OCI-LY7 (cell line): ENCODE data around the gene DNAJC28. TPM values are rescaled to one million over a fixed set of nuclear protein-coding genes. Genes with fewer than 3 reads are reported as not detected.

Source experiments
- Bru-seq: library from RNA; stranded (reverse); fragments of 400-500 nt; gene quantifications from one replicate; lab custom pipeline; 2021; lab: Mats Ljungman, UMichigan
- BruChase-seq, 2 experiments: library from RNA; stranded (reverse); fragments of 400-500 nt; gene quantifications; one replicate each; lab custom pipeline; 2021; lab: Mats Ljungman, UMichigan
- BruUV-seq: library from RNA; stranded (reverse); fragments of 400-500 nt; replicated peaks from 2 replicates; lab custom pipeline; 2021; lab: Mats Ljungman, UMichigan
- CTCF ChIA-PET: fragments of 300-600 bp; sonication (Branson Sonifier 250); formaldehyde crosslinking; loops from one replicate; lab custom pipeline; 2022; ENCODE audit warnings: antibody characterized with exemption; ENCODE audit not compliant: unreplicated experiment; lab: Charles Lee
- POLR2A ChIA-PET: fragments of 300-600 bp; sonication (Branson Sonifier 250); formaldehyde crosslinking; loops from one replicate; lab custom pipeline; 2022; ENCODE audit warnings: antibody characterized with exemption; lab: Charles Lee
- DNase-seq: peaks from one replicate; pipeline ENCODE4 v3.0.0-alpha.2; 2015; ENCODE audit warnings: low spot score
- H2AFZ ChIP-seq: fragments of 200-600 bp; sonication (generic), shearing (Covaris generic); 2 replicates; pipeline ENCODE4 v1.6.1; 2014; ENCODE audit warnings: mild to moderate bottlenecking, antibody characterized with exemption, low read length, moderate library complexity
- H3K27ac ChIP-seq: fragments of 200-600 bp; sonication (generic); 2 replicates; pipeline ENCODE4 v1.5.1; 2014; ENCODE audit warnings: mixed run types, low read depth, mild to moderate bottlenecking, moderate library complexity, low read length, inconsistent platforms; ENCODE audit not compliant: poor library complexity, severe bottlenecking
- H3K36me3 ChIP-seq: fragments of 200-600 bp; sonication (generic); 2 replicates; pipeline ENCODE4 v1.6.1; 2014; ENCODE audit warnings: mild to moderate bottlenecking, antibody characterized with exemption, low read length, moderate library complexity, mixed read lengths; ENCODE audit not compliant: insufficient read depth
- H3K4me1 ChIP-seq: fragments of 200-600 bp; sonication (generic); 2 replicates; pipeline ENCODE4 v1.5.1; 2014; ENCODE audit warnings: mild to moderate bottlenecking, low read length; ENCODE audit not compliant: insufficient read depth, poor library complexity, severe bottlenecking
- H3K4me2 ChIP-seq: fragments of 200-600 bp; sonication (generic); 2 replicates; pipeline ENCODE4 v1.6.1; 2014; ENCODE audit warnings: mild to moderate bottlenecking, low read length
- H3K4me3 ChIP-seq: fragments of 200-600 bp; sonication (generic); 2 replicates; pipeline ENCODE4 v1.5.1; 2014; ENCODE audit warnings: mild to moderate bottlenecking, low read depth, low read length; ENCODE audit not compliant: poor library complexity, severe bottlenecking
- H3K79me2 ChIP-seq: fragments of 200-600 bp; sonication (generic); 2 replicates; pipeline ENCODE4 v1.6.1; 2016; ENCODE audit warnings: low read depth, mild to moderate bottlenecking, low read length, moderate library complexity, mixed read lengths; ENCODE audit not compliant: insufficient read depth
- H3K9me2 ChIP-seq: fragments of 200-600 bp; sonication (generic); 2 replicates; pipeline ENCODE4 v1.6.1; 2016; ENCODE audit warnings: mild to moderate bottlenecking, low read length, mixed read lengths; ENCODE audit not compliant: insufficient read depth
- H3K9me3 ChIP-seq: fragments of 200-600 bp; sonication (generic); 2 replicates; pipeline ENCODE4 v1.6.1; 2014; ENCODE audit warnings: mild to moderate bottlenecking, mixed run types, low read length, mixed read lengths
- H4K20me1 ChIP-seq: fragments of 200-600 bp; sonication (generic); 2 replicates; pipeline ENCODE4 v1.6.1; 2014; ENCODE audit warnings: mild to moderate bottlenecking, antibody characterized with exemption, low read length, moderate library complexity, mixed read lengths; ENCODE audit not compliant: insufficient read depth
- EZH2phosphoT487 ChIP-seq: fragments of 200-600 bp; sonication (generic); IDR thresholded peaks from 2 replicates; pipeline ENCODE4 v1.6.1; 2018; ENCODE audit warnings: low read depth, borderline replicate concordance, mild to moderate bottlenecking, mixed run types, antibody characterized with exemption, low read length, moderate library complexity, mixed read lengths
- intact Hi-C: fragments of 100-400 bp; cut with micrococcal nuclease; formaldehyde crosslinking; loops from one replicate; pipeline ENCODE4 v1.10.0; 2022; ENCODE audit not compliant: unreplicated experiment
- long read RNA-seq: library from polyadenylated mRNA; stranded (forward); transcript quantifications from one replicate; pipeline ENCODE4 v2.0.0, GENCODE V29; 2022
- total RNA-seq, 2 experiments: library from RNA; depleted of rRNA in 1 of 2; stranded (reverse); fragments of >200 nt in 1 of 2; shearing (Covaris generic) in 1 of 2; gene quantifications; 2 replicates each; pipeline ENCODE4 v1.2.3, GENCODE V29; 2014 to 2022
- TF ChIP-seq, protein P1 (sequence below): fragments of 200-600 bp; sonication (generic); conservative IDR thresholded peaks from 2 replicates; pipeline ENCODE4 v1.5.1; 2014; ENCODE audit warnings: mild to moderate bottlenecking, antibody characterized with exemption, low read length, moderate library complexity, mixed read lengths

DNAJC28 gene, protein sequence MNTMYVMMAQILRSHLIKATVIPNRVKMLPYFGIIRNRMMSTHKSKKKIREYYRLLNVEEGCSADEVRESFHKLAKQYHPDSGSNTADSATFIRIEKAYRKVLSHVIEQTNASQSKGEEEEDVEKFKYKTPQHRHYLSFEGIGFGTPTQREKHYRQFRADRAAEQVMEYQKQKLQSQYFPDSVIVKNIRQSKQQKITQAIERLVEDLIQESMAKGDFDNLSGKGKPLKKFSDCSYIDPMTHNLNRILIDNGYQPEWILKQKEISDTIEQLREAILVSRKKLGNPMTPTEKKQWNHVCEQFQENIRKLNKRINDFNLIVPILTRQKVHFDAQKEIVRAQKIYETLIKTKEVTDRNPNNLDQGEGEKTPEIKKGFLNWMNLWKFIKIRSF
- 0.44 and 1.3 TPM in 2 replicates for total RNA-seq (2014; rRNA removed; shearing (Covaris generic))
- total RNA-seq (2022): 0.95 and 1.1 TPM in 2 replicates
- percentile 27 among the genes with signal in this experiment for Bru-seq, nascent RNA
- BruChase-seq, experiment 1, labeled RNA remaining after a 6-hour chase: percentile 37 among the genes with signal in this experiment
- percentile 38 among the genes with signal in this experiment for BruChase-seq, experiment 2, labeled RNA remaining after a 2-hour chase
- long read RNA-seq: 0 reads

DNA sequence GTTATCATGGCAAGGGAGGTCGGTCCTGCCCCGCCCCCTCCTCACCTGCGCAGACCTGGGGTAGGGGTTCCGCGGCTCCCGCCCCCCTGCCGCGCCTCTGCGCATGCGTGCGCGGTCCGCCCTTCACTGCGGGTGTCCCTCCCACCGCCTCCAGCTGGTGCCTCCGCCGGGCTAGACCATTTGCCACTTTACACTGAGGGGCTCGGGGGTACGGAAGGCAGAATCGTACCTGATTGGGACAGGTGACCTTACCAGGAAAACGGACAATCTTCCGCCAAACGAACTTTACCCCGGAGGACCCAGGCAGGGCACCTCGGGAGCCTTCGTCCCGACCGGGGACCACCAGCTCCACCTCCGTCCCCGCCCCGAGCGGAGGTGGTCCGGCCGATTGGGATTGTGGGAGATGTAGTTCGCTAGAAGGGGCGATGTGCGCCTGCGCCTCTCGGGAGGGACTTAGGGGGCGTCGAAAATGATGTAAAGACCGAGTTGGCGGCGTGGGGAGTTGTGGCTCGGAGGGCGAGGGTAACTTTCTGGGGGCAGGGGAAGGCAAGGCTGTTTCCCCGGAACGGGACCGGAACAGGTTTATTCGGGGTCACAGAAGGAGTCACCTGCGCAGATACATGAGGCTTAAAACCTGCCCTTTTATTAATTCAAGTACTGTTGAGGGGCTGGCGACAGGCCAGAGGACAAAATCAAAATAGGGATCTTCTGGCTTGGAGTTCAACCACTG, at the start of gene DNAJC28:
Gene DNAJC28 (minus strand): TSS at position 344 of the 730 bp plus-strand sequence. CDS start 2,323 bp downstream, outside the sequence.
- no TSS peak for BruUV-seq
- H3K4me3 ChIP-seq: peak within 1 kb of the TSS; percentile 72
- H3K4me1 ChIP-seq: peaks cover 11% of the 10 kb centered on the region
- no peaks in the 10 kb centered on the region for H3K79me2 ChIP-seq
- H4K20me1 ChIP-seq: no peaks in the 10 kb centered on the region
- no peaks in the 10 kb centered on the region for H3K9me3 ChIP-seq
- CTCF ChIA-PET: interaction anchor here (0.6 to 1.0 kb wide), 3 partner anchors 11 to 115 kb away, joined by 3 to 5 read pairs (median 3); partner anchors contain the start of genes SON and TMEM50B
- intact Hi-C loops: loop anchor here (5.0 kb wide), 1 partner anchor 51 kb away; the partner anchor contains the start of genes GART and SON
- TF ChIP-seq, protein P1, sequence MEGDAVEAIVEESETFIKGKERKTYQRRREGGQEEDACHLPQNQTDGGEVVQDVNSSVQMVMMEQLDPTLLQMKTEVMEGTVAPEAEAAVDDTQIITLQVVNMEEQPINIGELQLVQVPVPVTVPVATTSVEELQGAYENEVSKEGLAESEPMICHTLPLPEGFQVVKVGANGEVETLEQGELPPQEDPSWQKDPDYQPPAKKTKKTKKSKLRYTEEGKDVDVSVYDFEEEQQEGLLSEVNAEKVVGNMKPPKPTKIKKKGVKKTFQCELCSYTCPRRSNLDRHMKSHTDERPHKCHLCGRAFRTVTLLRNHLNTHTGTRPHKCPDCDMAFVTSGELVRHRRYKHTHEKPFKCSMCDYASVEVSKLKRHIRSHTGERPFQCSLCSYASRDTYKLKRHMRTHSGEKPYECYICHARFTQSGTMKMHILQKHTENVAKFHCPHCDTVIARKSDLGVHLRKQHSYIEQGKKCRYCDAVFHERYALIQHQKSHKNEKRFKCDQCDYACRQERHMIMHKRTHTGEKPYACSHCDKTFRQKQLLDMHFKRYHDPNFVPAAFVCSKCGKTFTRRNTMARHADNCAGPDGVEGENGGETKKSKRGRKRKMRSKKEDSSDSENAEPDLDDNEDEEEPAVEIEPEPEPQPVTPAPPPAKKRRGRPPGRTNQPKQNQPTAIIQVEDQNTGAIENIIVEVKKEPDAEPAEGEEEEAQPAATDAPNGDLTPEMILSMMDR: no peak
- no peak for TF ChIP-seq EZH2phosphoT487
- H3K36me3 ChIP-seq: no peaks in the 10 kb centered on the region
- H3K27ac ChIP-seq: peak within 1 kb of the TSS; percentile 13
- peak within 1 kb of the TSS; percentile 89 for H2AFZ ChIP-seq
- no peaks in the 10 kb centered on the region for H3K9me2 ChIP-seq
- POLR2A ChIA-PET: interaction anchor here (0.6 to 4.4 kb wide), 11 partner anchors 11 to 785 kb away, joined by 3 to 43 read pairs (median 4); partner anchors contain the start of genes DONSON, SON and TMEM50B
- H3K4me2 ChIP-seq: peak within 1 kb of the TSS; percentile 78
- DNase-seq: peak; percentile 96

DNA sequence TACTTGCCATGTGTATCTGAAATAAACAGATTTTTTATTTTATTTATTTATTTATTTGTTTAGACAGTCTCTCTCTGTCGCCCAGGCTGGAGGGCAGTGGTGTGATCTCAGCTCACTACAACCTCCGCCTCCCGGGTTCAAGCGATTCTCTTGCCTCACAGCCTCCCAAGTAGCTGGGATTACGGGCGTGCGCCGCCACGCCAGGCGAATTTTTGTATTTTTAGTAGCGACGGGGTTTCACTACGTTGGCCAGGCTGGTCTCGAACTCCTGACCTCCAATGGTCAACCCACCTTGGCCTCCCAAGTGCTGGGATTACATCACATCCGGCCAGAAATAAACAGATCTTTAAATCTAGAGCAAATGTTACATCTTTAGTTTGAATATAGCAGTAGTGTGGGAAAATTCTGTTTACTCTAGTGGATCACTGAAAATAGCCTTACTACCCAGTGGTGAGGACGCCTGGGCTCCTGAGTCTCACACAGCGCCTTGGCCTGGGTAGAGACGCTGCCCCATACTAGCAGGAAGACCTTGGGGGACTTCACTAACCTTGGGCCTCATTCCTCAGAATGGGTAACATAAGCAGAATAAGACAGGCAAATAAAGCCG, 49.7 kb upstream of the DNAJC28 start:
- BruUV-seq: no TSS peak
- intact Hi-C loops: loop anchor here (5.0 kb wide), 3 partner anchors 49 to 929 kb away; partner anchors contain the start of genes CFAP298 and DNAJC28
- peak overlapping the region; percentile 99 for H3K4me3 ChIP-seq
- ChIA-PET CTCF (no interaction called here), POLR2A (interaction anchor here (0.7 to 1.2 kb wide), 2 partner anchors 61 to 101 kb away, joined by 3 to 4 read pairs; partner anchors contain the start of gene TMEM50B)
- peaks cover 27% of the 10 kb centered on the region for H3K4me1 ChIP-seq
- no peaks in the 10 kb centered on the region for H3K9me2 ChIP-seq
- H3K36me3 ChIP-seq: peaks cover 73% of the 10 kb centered on the region
- H4K20me1 ChIP-seq: peaks cover 26% of the 10 kb centered on the region
- TF ChIP-seq, protein P1: no peak
- TF ChIP-seq EZH2phosphoT487: no peak
- H3K4me2 ChIP-seq: peak overlapping the region; percentile 79
- H3K27ac ChIP-seq: peak overlapping the region; percentile 95
- peak; percentile 57 for DNase-seq
- peak overlapping the region; percentile 23; the same call in 1 of the 2 replicates for H2AFZ ChIP-seq
- peaks cover 5% of the 10 kb centered on the region; the same call in 1 of the 2 replicates for H3K9me3 ChIP-seq
- peaks cover 91% of the 10 kb centered on the region for H3K79me2 ChIP-seq
